ENCODE data around the gene SLC2A2.

- TF ChIP-seq CTCF (IDR thresholded peaks at IDR 0.05; ENCODE audit: low read depth, low read length, missing input control) (no peak), RXRA (IDR thresholded peaks at IDR 0.05) (no peak), NR2F2 (IDR thresholded peaks at IDR 0.05) (no peak), REST (IDR thresholded peaks at IDR 0.05) (no peak)
- TF ChIP-seq, protein P1, sequence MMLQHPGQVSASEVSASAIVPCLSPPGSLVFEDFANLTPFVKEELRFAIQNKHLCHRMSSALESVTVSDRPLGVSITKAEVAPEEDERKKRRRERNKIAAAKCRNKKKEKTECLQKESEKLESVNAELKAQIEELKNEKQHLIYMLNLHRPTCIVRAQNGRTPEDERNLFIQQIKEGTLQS (IDR thresholded peaks at IDR 0.05) = no peak
Measured at GRCh38 chr3:170991664-170992063, 34.9 kb downstream of the SLC2A2 start.

All from liver (tissue), 3 donors.